ENCODE results near the gene SRC.
"Not testable (repeated sequence)": the region's sequence is repeated elsewhere in the genome, so short reads cannot be mapped to it uniquely, and the experiment has no call there.

SRC gene

DNA sequence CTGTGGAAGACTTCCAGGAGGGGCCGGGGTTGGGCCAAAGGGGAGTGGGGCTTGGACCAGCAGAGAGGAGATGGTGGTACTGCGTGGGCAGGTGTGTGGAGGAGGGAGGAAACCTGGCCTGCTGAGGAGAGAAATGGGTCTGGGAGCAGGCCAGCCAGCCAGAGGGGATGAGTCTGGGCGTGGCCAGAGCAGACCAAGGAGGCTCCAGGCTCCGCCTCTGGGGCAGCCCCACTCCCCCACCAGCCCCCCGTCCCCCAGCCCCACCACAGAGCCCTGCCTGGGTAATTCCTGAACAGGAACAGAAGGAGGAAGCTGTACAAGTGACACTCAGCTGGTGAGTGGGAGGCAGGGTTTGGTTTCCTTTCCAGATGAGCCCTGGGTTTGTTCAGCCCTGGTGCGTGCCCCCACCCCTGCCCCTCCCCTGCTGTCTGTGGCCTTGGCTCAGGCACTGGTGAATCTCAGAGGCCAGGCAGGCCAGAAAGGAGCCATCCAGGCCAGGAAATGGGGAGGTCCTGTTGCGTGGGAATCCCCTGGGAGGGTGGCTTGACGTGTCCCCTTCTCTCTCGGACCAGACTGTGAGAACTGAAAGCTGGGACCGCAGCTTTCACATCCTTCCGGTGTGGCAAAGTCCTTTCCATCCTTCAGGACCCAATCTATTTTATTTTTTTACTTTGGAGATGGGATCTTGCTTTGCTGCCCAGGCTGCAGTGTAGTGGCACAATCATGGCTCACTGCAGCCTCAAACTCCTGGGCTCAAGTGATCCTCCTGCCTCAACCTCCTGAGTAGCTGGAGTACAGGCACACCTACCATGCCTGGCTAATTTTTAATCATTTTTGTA is 9.4 kb upstream of the SRC start:
- peak; percentile 74 for DNase-seq (ENCODE audit: low spot score)

DNA sequence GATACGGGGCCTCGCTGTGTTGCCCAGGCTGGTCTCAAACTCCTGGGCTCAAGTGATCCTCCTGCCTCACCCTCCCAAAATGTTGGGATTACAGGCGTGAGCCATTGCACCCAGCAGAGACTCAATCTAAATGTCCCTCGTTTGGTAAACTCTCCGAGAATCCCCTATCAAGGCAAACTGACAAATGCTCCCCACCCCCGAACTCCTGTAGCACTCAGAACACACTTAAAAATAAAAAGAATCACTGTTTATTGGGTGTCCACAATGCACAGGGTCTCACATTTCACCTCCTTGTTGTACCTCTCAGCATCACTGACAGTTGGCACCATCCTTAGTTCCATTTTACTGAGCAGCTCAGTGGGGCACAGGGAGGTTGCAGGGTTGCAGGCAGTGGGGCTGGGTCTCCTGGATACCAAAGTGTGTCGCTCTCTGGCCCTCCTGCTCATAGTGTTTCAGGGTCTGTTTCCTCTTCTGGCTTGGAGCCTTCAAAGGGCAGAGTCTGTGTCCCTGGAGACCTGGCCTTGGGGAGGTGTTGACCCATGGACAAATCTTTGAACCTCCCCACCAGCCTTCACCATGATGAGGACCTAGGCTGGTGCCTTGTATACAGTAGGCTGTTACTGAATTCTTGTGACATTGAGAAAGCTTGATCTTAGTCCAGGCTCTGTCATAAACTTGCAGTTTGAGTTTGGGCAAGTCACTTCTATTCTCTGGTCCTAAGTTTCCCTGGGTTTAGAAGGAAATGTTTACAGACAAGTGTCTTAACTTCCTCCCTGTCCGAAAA is 8.5 kb upstream of the SRC start:
- DNase-seq (ENCODE audit: low spot score): no peak

DNA sequence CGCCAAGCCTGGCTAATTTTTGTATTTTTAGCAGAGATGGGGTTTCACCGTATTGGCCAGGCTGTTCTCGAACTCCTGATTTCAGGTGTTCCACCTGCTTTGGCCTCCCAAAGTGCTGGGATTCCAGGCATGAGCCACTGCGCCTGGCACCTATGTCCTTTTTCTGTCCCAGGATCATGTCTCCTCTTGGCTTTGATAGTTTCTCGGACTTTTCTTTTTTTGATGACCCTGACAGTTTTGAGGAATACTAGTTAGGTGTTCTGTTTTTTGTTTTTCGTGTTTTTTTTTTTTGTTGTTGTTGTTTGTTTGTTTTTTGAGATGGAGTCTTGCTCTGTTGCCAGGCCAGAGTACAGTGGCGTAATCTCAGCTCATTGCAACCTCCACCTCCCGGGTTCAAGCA is 7.6 kb upstream of the SRC start:
- DNase-seq (ENCODE audit: low spot score): not testable (repeated sequence)

DNA sequence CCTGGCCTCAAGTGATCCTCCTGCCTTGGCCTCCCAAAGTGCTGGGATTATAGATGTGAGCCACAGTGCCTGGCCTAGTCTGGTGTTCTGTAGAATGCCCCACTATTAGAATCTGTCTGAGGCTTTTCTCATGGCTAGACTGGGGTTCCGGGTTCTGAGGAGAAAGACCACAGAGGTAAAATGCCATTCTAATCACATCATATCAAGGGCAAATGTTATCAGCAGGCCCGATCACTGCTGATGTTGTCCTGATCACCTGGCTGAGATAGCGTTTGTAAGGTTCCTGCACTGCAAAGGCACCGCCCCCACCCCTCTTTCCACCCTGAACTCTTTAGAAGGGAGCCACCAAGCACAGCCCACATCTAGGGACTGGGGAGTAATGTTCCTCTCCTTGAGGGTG is 6.7 kb upstream of the SRC start:
- no peak for DNase-seq (ENCODE audit: low spot score)

- not testable (repeated sequence) for DNase-seq (ENCODE audit: low spot score)
These were observed 6.2 kb upstream of the SRC start for GRCh38 chr20:37339764-37340109.

DNA sequence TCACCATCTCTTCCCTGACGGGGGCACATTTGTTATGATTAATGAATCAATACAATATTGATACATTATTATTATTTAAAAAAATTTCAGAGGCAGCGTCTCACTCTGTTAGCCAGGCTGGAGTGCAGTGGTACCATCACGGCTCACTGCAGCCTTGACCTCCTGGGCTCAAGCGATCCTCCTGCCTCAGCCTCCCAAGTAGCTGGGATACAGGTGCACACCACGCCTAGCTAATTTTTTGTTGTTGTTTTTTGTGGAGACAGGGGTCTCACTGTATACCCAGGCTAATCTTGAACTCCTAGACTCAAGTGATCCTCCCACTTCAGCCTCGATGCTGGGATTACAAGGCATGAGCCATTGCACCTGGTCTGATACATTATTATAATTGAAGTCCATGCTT is 4.9 kb upstream of the SRC start:
- no peak for DNase-seq (ENCODE audit: low spot score)

GRCh38 chr20:37341632-37342031 is 4.3 kb upstream of the SRC start:
- no peak for DNase-seq (ENCODE audit: low spot score)

DNA sequence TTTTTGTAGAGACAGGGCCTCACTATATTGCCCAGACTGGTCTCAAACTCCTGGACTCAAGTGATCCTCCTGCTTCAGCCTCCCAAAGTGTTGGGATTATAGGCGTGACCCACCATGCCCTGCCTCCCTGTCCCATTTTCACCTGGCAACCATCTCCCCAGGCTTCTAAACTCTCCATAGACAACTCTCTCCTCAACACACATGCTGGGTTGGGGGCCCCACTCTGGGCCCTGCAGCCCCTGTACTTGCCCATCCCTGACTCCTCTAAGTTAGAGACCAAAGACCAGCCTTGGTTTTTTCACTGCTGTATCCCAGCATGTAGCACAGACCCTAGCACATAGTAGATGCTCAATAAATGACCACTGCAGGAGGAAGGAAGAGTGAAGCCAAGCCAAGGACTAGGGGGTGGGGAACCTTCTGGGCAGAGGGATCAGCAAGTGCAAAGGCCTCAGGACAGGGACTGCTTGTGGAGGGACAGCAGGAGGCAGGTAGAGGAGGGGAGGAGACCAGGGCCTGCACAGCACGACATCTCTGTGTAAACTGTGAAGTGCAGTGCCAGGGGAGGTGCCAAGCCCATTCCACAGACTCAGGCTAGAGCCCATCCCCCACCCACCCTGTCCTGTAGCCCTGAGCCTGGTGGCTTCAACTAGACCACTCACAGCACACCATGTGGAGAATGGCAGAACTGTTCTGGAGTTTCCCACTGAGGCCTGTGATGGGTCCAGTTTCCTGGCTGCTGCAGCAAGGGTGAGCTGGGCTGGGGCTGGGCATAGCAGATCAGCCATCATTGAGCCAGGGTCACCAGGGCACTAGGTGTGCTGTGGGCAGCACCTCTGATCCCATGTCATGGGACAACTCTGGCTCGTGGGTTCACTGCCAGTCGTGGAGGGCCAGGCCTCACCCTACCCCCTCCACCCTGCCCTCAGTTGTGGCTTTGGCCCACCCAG is 3.4 kb upstream of the SRC start:
- no peak for DNase-seq (ENCODE audit: low spot score)

GRCh38 chr20:37343212-37343993 is 2.5 kb upstream of the SRC start:
- DNase-seq (ENCODE audit: low spot score): no peak

GRCh38 chr20:37343994-37344355 is 2.0 kb upstream of the SRC start:
- no peak for DNase-seq (ENCODE audit: low spot score)

- no peak for DNase-seq (ENCODE audit: low spot score)
These were observed 1.2 kb upstream of the SRC start for GRCh38 chr20:37344506-37345338.

DNA sequence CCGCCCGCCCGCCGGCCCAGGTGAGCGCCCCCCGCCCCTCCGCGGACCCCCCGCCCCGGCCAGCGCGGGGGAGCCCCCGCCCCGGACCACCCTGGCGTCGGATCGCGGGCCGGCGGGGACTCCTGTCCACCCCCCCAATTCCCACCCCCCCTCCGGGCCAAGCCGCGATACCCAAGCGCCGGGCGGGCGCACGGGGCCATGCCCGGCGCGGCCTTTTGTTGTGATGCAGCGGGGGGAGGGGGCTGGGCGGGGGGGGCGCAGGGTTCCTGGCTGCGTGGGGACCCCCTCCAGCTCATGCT is 245 bp downstream of the SRC start:
- no peak for DNase-seq (ENCODE audit: low spot score)

DNA sequence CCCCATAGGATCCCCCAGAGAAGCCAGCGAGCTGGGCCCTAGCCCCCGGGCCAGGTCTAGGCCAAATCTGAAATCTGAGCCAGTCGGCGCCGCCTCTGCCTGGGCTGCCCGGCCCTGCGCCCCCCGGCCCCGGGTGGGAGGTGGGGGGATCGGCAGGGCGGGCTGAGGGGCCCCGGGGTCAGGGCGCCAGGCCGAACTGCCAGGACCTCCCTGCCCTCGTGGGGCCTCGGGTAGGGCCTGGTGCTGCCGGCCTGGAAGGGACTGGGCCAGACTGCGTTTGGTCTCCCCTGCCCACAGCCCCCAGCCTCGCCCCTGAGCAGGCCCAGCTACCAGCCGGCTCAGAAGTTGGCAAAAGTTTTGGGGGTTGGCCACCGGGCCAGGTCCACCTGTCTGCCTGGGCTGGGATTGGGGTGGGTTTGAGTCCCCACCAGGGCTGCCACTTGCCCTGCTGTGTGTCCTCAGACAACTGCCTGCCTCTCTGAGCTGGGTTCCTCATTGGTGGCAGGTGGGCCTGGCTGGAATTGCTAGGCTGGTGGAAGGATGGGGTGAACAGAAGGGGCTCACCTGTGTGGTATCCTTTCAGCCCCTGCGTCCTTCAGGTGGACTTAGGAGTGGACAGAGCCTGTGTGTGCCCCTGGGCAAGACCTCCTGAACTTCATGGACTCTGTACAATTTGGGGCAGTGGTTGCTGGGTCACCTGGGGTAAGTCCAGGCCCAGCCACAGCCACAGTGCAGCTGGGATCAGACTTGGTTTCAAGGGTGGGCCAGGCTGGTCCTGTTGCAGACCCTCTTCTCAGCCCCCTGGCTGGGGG is 801 bp downstream of the SRC start:
- peak; percentile 73 for DNase-seq (ENCODE audit: low spot score)

DNA sequence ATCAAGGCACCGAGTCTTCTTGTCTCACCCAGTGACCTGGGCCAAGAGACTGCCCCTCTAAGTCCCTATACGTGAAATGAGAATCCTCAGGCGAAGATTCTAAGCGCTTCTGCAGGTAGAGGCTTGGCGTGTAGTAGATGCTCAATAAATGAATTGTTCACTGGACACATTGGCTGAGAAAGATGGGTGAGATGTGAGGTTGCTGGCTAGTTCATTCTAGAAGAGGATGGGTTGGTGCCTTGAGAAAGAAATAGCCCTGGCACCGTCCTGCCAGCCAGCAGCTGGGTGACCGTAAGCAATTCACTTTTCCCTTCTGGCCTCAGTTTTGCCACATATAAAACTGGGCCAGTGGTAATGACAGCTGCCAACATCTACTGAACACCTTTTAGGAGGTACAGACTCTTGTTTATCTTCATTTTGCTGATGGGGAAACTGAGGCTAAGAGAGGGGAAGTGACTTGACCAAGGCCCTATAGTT is 1.4 kb downstream of the SRC start:
- no peak for DNase-seq (ENCODE audit: low spot score)

DNA sequence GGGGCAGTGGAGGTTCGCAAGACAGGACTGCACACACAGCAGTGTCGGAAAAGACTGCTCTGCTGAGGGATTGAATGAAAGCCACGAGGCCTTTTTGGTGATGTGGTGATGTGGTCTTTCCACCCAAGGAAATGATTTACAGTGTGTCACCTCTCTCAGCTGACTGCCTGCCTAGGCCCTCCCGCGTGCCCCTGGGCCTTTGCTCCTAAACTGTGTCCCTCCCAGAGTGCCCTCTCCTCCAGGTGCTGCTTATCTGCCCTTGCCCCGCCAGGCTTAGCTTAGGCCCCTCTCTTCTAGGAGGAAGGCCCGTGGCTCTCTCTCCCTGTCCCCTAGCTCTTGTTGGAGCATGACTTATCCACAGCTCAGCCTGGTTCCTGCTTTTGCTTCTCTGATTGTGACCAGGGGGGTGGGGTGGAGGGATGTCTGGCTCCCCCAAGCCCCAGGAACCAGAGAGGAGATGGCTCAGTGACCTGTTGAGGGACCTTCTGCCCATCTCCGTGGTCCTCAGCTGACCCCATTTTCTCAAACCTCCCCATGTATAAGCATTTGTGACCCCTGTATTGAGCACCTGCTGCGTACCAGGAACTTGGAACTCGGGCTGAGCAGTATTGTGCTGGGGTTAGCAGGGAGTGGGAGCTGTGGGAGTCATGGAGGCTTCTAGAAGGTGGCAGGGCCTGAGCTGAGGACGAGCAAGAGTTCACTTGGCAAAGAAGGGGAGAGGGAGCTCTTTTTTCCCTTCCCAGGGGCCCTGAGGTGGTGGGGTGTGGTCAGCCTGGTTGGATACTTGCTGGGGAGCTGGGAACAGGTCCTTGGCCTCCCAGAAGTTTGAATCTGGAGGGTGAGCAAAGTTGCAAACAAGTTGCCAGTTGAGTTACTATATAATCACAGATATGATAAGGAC is 2.2 kb downstream of the SRC start:
- DNase-seq (ENCODE audit: low spot score): no peak

GRCh38 chr20:37348792-37349516 is 3.0 kb downstream of the SRC start:
- DNase-seq (ENCODE audit: low spot score): no peak

GRCh38 chr20:37349517-37350491 is 3.9 kb downstream of the SRC start:
- no peak for DNase-seq (ENCODE audit: low spot score)
